ENCODE results near the gene MOB1A. TPM values are rescaled to one million over a fixed set of nuclear protein-coding genes. Genes with fewer than 3 reads are reported as not detected.
A peak's percentile ranks its signal among the peaks of the same experiment; 100 is the strongest.

MOB1A gene
- total and polyA plus RNA-seq, 2 of the 13 experiments (the other 11 are each of a cell fraction or from before 2014, with no cell fraction given): 48.2 to 139 TPM

DNA sequence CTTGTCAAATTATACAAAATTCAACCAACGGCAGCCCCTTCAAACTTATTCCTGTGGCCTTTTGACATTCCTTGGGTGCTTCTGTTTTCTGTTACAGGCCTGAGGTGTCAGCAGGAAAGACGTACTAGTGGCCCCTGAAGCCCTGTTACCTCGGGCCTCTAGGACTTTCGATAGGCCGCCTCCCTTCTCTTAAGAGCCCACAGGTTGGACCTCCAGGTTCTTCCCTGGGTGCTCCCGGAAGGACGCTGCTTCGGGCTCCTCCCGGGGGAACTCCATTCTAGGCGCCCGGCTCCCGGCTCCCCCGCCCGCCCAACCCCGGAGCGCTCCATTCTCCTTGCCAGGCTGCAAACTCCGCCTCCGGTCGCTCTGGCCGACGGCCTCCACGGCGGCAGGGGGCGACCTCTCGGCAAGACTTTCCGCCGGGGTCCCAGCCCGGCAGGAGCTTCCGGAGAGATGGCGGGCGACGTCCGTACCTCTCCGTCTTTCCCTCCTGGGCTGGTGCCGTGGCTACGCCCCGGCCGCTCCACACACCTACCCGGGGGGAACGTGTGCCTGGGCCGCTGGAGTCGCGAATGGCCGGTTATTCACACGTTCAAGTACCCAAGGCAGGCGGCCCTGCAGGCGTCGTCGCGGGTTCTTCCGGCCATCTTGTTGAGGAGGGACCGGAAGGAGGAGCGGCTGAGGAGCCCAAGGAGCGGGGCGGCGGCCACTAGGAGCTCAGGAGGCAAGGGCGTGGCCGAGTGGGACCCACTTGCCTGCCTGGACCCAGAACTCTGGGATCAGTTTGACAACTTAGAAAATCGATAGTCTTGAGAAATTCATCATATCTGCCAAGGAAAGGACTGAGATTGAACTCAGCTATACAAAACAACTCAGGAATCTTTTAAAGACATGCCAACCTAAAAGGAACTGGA is 58.5 kb downstream of the MOB1A start (continued):
- TF ChIP-seq ZNF274 (CRISPR knock-in tag; IDR thresholded peaks at IDR 0.05): peak; percentile 98
- peak; percentile 87 for TF ChIP-seq FOXK1 (CRISPR knock-in tag; IDR thresholded peaks at IDR 0.05; ENCODE audit: borderline replicate concordance, low read depth)
- no peak for TF ChIP-seq PAX8 (CRISPR knock-in tag; IDR thresholded peaks at IDR 0.05; ENCODE audit: borderline replicate concordance)
- TF ChIP-seq EZH2 (conservative IDR thresholded peaks at IDR 0.05; ENCODE audit: low read depth, low read length): no peak
- peak; percentile 93 for TF ChIP-seq TAF1 (CRISPR knock-in tag; IDR thresholded peaks at IDR 0.05)
- TF ChIP-seq ZKSCAN1 (IDR thresholded peaks at IDR 0.05; ENCODE audit: low read length): no peak
- TF ChIP-seq, protein P1, sequence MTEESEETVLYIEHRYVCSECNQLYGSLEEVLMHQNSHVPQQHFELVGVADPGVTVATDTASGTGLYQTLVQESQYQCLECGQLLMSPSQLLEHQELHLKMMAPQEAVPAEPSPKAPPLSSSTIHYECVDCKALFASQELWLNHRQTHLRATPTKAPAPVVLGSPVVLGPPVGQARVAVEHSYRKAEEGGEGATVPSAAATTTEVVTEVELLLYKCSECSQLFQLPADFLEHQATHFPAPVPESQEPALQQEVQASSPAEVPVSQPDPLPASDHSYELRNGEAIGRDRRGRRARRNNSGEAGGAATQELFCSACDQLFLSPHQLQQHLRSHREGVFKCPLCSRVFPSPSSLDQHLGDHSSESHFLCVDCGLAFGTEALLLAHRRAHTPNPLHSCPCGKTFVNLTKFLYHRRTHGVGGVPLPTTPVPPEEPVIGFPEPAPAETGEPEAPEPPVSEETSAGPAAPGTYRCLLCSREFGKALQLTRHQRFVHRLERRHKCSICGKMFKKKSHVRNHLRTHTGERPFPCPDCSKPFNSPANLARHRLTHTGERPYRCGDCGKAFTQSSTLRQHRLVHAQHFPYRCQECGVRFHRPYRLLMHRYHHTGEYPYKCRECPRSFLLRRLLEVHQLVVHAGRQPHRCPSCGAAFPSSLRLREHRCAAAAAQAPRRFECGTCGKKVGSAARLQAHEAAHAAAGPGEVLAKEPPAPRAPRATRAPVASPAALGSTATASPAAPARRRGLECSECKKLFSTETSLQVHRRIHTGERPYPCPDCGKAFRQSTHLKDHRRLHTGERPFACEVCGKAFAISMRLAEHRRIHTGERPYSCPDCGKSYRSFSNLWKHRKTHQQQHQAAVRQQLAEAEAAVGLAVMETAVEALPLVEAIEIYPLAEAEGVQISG (CRISPR knock-in tag; IDR thresholded peaks at IDR 0.05): peak; percentile 99
- TF ChIP-seq ZNF331 (CRISPR knock-in tag; IDR thresholded peaks at IDR 0.05): peak; percentile 85
- TF ChIP-seq RBFOX2 (IDR thresholded peaks at IDR 0.05; ENCODE audit: low read depth, low read length): peak; percentile 95
- peak; percentile 68; the same call in 1 of the 2 replicates for TF ChIP-seq ZNF550 (CRISPR knock-in tag; IDR thresholded peaks at IDR 0.05; ENCODE audit: borderline replicate concordance)
- no peak for TF ChIP-seq CCAR2 (optimal IDR thresholded peaks at IDR 0.05; ENCODE audit: low read depth, low read length)
- TF ChIP-seq, protein P2, sequence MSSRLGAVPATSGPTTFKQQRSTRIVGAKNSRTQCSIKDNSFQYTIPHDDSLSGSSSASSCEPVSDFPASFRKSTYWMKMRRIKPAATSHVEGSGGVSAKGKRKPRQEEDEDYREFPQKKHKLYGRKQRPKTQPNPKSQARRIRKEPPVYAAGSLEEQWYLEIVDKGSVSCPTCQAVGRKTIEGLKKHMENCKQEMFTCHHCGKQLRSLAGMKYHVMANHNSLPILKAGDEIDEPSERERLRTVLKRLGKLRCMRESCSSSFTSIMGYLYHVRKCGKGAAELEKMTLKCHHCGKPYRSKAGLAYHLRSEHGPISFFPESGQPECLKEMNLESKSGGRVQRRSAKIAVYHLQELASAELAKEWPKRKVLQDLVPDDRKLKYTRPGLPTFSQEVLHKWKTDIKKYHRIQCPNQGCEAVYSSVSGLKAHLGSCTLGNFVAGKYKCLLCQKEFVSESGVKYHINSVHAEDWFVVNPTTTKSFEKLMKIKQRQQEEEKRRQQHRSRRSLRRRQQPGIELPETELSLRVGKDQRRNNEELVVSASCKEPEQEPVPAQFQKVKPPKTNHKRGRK (CRISPR knock-in tag; IDR thresholded peaks at IDR 0.05): 0 out of 2 replicates have a peak, but pooled peaks have one; percentile 54
- peak; percentile 80 for TF ChIP-seq ZNF788 (CRISPR knock-in tag; IDR thresholded peaks at IDR 0.05; ENCODE audit: borderline replicate concordance)
- no peak for TF ChIP-seq IKZF1 (IDR thresholded peaks at IDR 0.05)
- TF ChIP-seq, protein P3, sequence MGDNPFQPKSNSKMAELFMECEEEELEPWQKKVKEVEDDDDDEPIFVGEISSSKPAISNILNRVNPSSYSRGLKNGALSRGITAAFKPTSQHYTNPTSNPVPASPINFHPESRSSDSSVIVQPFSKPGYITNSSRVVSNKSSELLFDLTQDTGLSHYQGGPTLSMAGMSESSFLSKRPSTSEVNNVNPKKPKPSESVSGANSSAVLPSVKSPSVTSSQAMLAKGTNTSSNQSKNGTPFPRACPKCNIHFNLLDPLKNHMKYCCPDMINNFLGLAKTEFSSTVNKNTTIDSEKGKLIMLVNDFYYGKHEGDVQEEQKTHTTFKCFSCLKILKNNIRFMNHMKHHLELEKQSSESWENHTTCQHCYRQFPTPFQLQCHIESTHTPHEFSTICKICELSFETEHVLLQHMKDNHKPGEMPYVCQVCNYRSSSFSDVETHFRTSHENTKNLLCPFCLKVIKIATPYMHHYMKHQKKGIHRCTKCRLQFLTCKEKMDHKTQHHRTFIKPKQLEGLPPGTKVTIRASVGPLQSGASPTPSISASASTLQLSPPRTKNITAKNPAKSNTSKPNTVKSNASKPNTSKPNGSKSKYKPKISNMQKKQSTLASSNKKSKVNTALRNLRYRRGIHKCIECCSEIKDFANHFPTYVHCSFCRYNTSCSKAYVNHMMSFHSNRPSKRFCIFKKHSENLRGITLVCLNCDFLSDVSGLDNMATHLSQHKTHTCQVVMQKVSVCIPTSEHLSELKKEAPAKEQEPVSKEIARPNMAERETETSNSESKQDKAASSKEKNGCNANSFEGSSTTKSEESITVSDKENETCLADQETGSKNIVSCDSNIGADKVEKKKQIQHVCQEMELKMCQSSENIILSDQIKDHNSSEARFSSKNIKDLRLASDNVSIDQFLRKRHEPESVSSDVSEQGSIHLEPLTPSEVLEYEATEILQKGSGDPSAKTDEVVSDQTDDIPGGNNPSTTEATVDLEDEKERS (CRISPR knock-in tag; IDR thresholded peaks at IDR 0.05): peak; percentile 100
- TF ChIP-seq, protein P4, sequence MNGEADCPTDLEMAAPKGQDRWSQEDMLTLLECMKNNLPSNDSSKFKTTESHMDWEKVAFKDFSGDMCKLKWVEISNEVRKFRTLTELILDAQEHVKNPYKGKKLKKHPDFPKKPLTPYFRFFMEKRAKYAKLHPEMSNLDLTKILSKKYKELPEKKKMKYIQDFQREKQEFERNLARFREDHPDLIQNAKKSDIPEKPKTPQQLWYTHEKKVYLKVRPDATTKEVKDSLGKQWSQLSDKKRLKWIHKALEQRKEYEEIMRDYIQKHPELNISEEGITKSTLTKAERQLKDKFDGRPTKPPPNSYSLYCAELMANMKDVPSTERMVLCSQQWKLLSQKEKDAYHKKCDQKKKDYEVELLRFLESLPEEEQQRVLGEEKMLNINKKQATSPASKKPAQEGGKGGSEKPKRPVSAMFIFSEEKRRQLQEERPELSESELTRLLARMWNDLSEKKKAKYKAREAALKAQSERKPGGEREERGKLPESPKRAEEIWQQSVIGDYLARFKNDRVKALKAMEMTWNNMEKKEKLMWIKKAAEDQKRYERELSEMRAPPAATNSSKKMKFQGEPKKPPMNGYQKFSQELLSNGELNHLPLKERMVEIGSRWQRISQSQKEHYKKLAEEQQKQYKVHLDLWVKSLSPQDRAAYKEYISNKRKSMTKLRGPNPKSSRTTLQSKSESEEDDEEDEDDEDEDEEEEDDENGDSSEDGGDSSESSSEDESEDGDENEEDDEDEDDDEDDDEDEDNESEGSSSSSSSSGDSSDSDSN (CRISPR knock-in tag; IDR thresholded peaks at IDR 0.05): peak; percentile 85
- no peak for TF ChIP-seq MBD4 (IDR thresholded peaks at IDR 0.05; ENCODE audit: borderline replicate concordance, low read length)
- peak; percentile 99 for TF ChIP-seq ZNF501 (CRISPR knock-in tag; IDR thresholded peaks at IDR 0.05)
